Medulla oblongata (tissue), 1 donor: Measurements from ENCODE around the gene MYOM1.
"Not testable (repeated sequence)": the region's sequence is repeated elsewhere in the genome, so short reads cannot be mapped to it uniquely, and the experiment has no call there.

ENCODE experiments used
- DNase-seq: peaks from one replicate; pipeline ENCODE4 v3.0.0-alpha.2; 2015; ENCODE audit errors: extremely low spot score

MYOM1 gene

GRCh38 chr18:3035635-3036034, 184.1 kb downstream of the MYOM1 start:
- DNase-seq: no peak

GRCh38 chr18:3032721-3033120, 187.0 kb downstream of the MYOM1 start:
- DNase-seq: no peak

DNA sequence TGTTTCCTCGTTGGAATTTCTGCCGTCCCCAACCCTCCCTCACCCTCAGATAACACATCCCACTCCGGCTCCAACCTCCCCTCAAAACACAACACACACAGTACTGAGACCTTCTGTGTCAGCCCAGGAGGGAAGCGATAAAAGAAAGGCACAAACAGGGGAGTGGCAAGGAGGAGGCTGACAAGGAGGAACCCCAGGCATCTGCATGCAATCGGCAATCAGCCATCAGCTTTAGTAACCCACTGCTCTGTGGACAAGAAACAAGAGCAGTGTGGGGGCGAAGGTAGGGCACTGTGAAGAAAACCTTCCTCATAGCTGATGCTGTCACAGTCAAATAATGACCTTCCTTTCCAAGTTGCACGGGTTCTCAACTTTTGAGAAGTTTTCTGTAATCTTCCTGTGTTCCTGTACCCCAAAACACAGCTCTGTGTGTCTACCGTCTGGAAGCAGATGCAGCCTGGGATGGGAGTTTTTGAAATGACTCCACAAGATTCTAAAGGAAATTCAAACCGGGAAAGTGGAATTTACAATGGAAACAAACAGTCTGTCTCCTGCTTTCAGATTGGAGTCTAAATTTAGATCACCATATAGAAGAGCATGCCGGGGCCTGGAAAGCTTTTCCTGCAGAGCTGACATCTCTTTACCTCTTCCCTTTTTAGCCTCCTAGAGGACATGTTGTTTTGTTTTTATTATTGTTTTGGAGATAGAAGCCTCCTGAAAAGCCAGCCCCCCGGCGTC, 190.4 kb downstream of the MYOM1 start:
- DNase-seq: no peak

DNA sequence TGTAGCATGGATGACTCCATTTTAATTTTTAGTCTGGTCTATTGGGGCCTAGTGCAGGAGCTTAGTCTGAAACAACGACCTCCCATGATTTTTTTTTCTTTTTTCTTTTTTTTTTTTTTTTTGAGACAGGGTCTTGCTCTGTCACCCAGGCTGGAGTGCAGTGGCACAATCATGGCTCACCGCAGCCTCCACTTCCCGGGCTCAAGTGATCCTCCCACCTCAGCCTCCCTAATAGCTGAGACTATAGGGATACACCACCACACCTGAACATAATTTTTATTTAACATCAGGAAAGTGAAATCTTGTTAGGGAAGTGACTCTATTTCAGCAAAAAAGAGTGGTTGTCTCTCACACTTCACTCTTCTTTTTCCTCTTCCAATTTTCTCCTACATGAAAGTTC, 191.7 kb downstream of the MYOM1 start:
- not testable (repeated sequence) for DNase-seq

- DNase-seq: no peak
These were observed 192.3 kb downstream of the MYOM1 start for GRCh38 chr18:3027370-3027891.

- DNase-seq: no peak
These were observed 194.2 kb downstream of the MYOM1 start for GRCh38 chr18:3025544-3025943.

DNA sequence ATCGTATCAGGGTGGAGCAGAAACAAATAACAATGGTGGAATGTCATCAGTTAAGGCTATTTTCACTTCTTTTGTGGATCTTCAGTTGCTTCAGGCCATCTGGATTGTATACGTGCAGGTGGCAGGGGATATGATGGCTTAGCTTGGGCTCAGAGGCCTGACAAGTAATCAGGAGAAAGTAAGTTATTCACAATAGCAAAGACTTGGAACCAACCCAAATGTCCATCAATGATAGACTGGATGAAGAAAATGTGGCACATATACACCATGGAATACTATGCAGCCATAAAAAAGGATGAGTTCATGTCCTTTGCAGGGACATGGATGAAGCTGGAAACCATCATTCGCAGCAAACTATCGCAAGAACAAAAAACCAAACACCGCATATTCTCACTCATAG, 196.2 kb downstream of the MYOM1 start:
- DNase-seq: not testable (repeated sequence)
